Peyer's patch (tissue), 4 donors: ENCODE results near the gene CFAP20DC. TPM values are rescaled to one million over a fixed set of nuclear protein-coding genes. Genes with fewer than 3 reads are reported as not detected.

ENCODE experiments used
- DNase-seq, 3 donors: peaks; one replicate each; pipeline ENCODE4 v3.0.0-alpha.2; 2017 to 2019
- H3K27ac ChIP-seq, 4 donors: fragments of 200-600 bp; sonication (generic); one replicate each; pipeline ENCODE4 v1.5.1; 2016 to 2019
- H3K27me3 ChIP-seq, 2 donors: fragments of 200-600 bp; sonication (generic); one replicate each; pipeline ENCODE4 v1.5.1; 2019
- H3K36me3 ChIP-seq, 3 donors: fragments of 200-600 bp; sonication (generic); one replicate each; pipeline ENCODE4 v1.5.1; 2016 to 2019
- H3K4me1 ChIP-seq, 4 donors: fragments of 200-600 bp; sonication (generic); one replicate each; pipeline ENCODE4 v1.5.1; 2016 to 2019
- H3K4me3 ChIP-seq, 4 donors: fragments of 200-600 bp; sonication (generic); 1 replicate in 3 of 4; 2 replicates in 1 of 4; pipeline ENCODE4 v1.5.1; 2016 to 2019; ENCODE audit warnings: mild to moderate bottlenecking in 1 of 4
- H3K9me3 ChIP-seq, 4 donors: fragments of 200-600 bp; sonication (generic); one replicate each; pipeline ENCODE4 v1.5.1; 2016 to 2019; ENCODE audit warnings: mild to moderate bottlenecking in 1 of 4
- POLR2A ChIP-seq, 2 donors: fragments of 450-650 bp; IDR thresholded peaks; one replicate each; pipeline ENCODE4 v1.5.1; 2017; ENCODE audit warnings: antibody characterized with exemption in 2 of 2, mild to moderate bottlenecking in 2 of 2, moderate library complexity in 2 of 2
- total RNA-seq, 4 donors: library from RNA; depleted of rRNA; stranded (reverse); fragments of >200 nt; gene quantifications; one replicate each; pipeline ENCODE4 v1.1.0, GENCODE V29; 2016
- TF ChIP-seq, protein P1 (sequence below), 6 experiments: fragments of 450-650 bp in 4 of 6; fragments of 200-600 bp in 2 of 6; sonication (generic) in 1 of 6; IDR thresholded peaks; one replicate each; pipeline ENCODE4 v1.5.1; 2017 to 2019; ENCODE audit warnings: antibody characterized with exemption in 6 of 6, mild to moderate bottlenecking in 3 of 6, moderate library complexity in 1 of 6

Gene CFAP20DC
- total RNA-seq, 4 donors from 2014 or later = not detected

DNA sequence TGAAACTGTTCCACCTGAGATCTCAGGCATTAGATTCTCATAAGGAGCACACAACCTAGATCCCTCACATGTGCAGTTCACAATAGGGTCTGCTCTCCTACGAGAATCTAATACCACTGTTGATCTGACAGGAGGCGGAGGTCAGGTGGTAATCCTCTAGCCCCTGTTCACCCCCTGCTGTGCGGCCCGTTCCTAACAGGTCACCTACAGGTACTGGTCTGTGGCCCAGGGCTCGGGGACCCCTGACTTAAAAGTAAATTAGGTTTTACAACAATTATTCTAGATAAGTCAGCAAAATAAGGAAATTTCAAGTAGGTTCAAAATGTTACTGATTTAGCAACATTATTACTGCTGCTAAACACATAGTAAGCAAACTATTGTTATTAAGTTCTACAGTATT is 58.2 kb downstream of the CFAP20DC start:
- H3K4me1 ChIP-seq = no peaks in the 10 kb centered on the region
- H3K4me3 ChIP-seq = no peak overlapping the region
- no peak overlapping the region for H3K27ac ChIP-seq
- DNase-seq = no peak
- H3K9me3 ChIP-seq = no peaks in the 10 kb centered on the region
- TF ChIP-seq, protein P1, sequence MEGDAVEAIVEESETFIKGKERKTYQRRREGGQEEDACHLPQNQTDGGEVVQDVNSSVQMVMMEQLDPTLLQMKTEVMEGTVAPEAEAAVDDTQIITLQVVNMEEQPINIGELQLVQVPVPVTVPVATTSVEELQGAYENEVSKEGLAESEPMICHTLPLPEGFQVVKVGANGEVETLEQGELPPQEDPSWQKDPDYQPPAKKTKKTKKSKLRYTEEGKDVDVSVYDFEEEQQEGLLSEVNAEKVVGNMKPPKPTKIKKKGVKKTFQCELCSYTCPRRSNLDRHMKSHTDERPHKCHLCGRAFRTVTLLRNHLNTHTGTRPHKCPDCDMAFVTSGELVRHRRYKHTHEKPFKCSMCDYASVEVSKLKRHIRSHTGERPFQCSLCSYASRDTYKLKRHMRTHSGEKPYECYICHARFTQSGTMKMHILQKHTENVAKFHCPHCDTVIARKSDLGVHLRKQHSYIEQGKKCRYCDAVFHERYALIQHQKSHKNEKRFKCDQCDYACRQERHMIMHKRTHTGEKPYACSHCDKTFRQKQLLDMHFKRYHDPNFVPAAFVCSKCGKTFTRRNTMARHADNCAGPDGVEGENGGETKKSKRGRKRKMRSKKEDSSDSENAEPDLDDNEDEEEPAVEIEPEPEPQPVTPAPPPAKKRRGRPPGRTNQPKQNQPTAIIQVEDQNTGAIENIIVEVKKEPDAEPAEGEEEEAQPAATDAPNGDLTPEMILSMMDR (IDR thresholded peaks at IDR 0.05) = no peak
- no peak for TF ChIP-seq POLR2A (IDR thresholded peaks at IDR 0.05)
- no peaks in the 10 kb centered on the region for H3K36me3 ChIP-seq
- H3K27me3 ChIP-seq = no peaks in the 10 kb centered on the region

DNA sequence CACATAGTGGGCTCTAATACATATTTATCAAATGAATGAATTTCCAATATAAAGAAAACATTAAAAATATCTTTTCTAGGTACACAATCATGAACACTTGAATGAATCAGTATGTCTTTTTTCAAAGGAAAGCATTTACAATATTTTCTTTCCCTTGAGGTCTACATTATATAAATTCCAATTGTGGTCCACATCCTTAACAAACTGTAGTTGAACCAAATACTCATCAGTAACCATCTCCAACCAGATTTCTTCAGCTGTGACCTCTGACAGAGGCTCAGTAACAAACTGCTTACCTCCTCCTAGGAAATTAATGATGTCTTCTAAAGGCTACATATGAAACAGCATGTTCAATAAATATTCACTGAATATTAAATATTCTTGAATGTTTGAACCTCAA is 58.8 kb downstream of the CFAP20DC start:
- TF ChIP-seq, protein P1 (IDR thresholded peaks at IDR 0.05) = no peak
- no peak for TF ChIP-seq POLR2A (IDR thresholded peaks at IDR 0.05)
- Histone ChIP-seq H3K36me3 (no peaks in the 10 kb centered on the region), H3K27ac (no peak overlapping the region), H3K4me1 (no peaks in the 10 kb centered on the region), H3K4me3 (no peak overlapping the region), H3K27me3 (no peaks in the 10 kb centered on the region), H3K9me3 (no peaks in the 10 kb centered on the region)
- no peak for DNase-seq

DNA sequence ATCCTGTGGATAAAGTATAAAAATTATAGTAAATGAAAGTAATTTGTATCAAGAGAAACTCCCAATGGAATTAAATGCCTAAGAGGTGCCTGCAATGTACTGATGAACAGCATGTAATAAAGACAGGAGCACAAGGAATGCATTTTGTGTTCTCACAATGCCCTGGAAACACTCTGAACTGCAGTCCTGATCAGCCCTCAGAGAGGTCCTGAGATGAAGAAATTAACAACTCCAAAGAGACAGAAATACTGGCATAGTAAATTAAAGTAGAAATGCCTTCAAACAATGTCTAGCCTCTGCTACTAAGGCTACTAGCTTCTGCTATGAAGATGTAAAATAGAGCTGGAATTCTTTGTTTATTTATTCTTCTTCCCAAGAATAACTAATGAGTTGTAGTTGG is 59.9 kb downstream of the CFAP20DC start:
- no peaks in the 10 kb centered on the region for H3K9me3 ChIP-seq
- H3K36me3 ChIP-seq = no peaks in the 10 kb centered on the region
- no peaks in the 10 kb centered on the region for H3K27me3 ChIP-seq
- DNase-seq = no peak
- no peaks in the 10 kb centered on the region for H3K4me1 ChIP-seq
- TF ChIP-seq, protein P1 (IDR thresholded peaks at IDR 0.05) = no peak
- TF ChIP-seq POLR2A (IDR thresholded peaks at IDR 0.05) = no peak
- H3K27ac ChIP-seq = no peak overlapping the region
- no peak overlapping the region for H3K4me3 ChIP-seq

DNA sequence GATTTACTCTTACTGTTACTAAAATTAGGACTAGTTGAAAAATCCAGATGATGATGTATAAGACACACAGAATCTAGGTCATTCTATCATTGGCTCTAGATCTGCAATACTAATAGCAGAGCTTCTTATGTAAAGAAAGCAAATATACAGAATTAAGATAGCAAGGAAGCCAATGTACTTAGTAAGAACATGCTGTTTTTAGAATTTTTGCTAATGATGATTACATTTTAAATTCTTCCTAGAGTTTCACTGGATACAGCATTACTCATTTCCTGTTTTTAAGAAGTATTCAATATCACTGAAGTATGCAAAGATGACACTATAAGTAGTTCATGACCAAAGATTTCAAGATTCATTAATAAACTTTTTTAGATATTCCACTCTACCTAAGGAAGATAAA is 60.7 kb downstream of the CFAP20DC start:
- Histone ChIP-seq H3K4me1 (no peaks in the 10 kb centered on the region), H3K27ac (no peak overlapping the region)
- no peak for TF ChIP-seq POLR2A (IDR thresholded peaks at IDR 0.05)
- TF ChIP-seq, protein P1 (IDR thresholded peaks at IDR 0.05) = no peak

DNA sequence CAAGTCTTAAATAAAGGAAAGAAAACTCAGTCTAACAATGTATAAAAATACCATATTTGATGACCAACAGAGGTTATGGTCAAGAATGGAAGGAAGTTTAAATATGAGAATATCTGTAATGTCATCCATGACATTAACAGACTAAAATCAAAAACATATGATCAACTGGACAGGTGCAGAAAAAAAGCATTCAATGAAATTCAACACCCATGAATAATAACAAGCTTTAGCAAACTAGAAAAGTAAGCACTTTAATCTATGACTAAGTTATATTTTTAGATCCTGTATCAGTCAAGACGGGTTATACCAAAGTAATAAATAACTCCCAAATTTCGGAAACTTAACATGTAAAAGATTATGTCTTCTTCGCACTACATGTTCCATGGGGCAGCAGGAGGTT is 61.8 kb downstream of the CFAP20DC start:
- Histone ChIP-seq H3K27me3 (no peaks in the 10 kb centered on the region), H3K27ac (no peak overlapping the region), H3K36me3 (no peaks in the 10 kb centered on the region), H3K9me3 (no peaks in the 10 kb centered on the region), H3K4me1 (no peaks in the 10 kb centered on the region), H3K4me3 (no peak overlapping the region)
- no peak for DNase-seq
- no peak for TF ChIP-seq POLR2A (IDR thresholded peaks at IDR 0.05)
- TF ChIP-seq, protein P1 (IDR thresholded peaks at IDR 0.05) = no peak

More for the DNA sequence above, 60.7 kb downstream of the CFAP20DC start:
- Histone ChIP-seq H3K4me3 (no peak overlapping the region), H3K36me3 (no peaks in the 10 kb centered on the region), H3K27me3 (no peaks in the 10 kb centered on the region), H3K9me3 (no peaks in the 10 kb centered on the region)
- no peak for DNase-seq

DNA sequence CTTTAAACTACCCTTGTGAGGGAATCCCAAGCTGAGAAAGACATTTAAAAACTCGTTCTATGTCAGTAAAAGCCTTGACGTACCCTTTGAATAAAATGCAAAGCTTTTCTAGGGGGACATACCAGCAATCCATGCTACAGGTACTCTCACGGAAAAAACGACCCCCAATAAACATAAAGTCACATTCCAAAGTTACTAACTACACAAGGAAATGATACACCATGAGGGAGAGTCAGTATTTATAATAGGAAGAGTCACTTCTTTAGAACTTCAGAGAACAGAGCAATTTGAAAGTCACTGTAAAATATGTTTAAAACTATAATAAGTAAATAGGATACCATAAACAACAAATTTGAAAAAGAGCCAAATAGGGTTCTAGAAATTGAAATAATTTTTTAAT is 63.2 kb downstream of the CFAP20DC start:
- Histone ChIP-seq H3K36me3 (no peaks in the 10 kb centered on the region), H3K4me3 (no peak overlapping the region), H3K9me3 (no peaks in the 10 kb centered on the region), H3K27ac (no peak overlapping the region), H3K27me3 (no peaks in the 10 kb centered on the region), H3K4me1 (no peaks in the 10 kb centered on the region)
- DNase-seq = no peak
- TF ChIP-seq POLR2A (IDR thresholded peaks at IDR 0.05) = no peak
- TF ChIP-seq, protein P1 (IDR thresholded peaks at IDR 0.05) = no peak
